NT2/D1 (cell line): Measurements from ENCODE around the gene ZC3H4.

Experiments
- SUZ12 ChIP-seq: IDR thresholded peaks from 2 replicates; pipeline ENCODE4 v1.6.1; 2011; ENCODE audit not compliant: insufficient read length, insufficient read depth; ENCODE audit errors: extremely low read depth
- YY1 ChIP-seq: IDR thresholded peaks from 2 replicates; pipeline ENCODE4 v1.6.1; 2011; ENCODE audit not compliant: insufficient read length, insufficient read depth
- ZNF274 ChIP-seq: IDR thresholded peaks from 2 replicates; pipeline ENCODE4 v1.6.1; 2011; ENCODE audit warnings: mild to moderate bottlenecking, low read depth, low read length

- TF ChIP-seq ZNF274, result no peak
- TF ChIP-seq YY1, result no peak
- TF ChIP-seq SUZ12, result no peak
These were observed 13.3 kb downstream of the ZC3H4 start for GRCh38 chr19:47100290-47100689.
